NCI-H526 (cell line): ENCODE results near the gene MAPK4.

Source experiments
- DNase-seq, 2 experiments: peaks; one replicate each; lab custom pipeline; 2025; lab: John Stamatoyannopoulos, UW

Gene MAPK4

GRCh38 chr18:50653402-50654093 is 93.7 kb downstream of the MAPK4 start:
- DNase-seq: no peak

GRCh38 chr18:50654211-50654610 is 94.3 kb downstream of the MAPK4 start:
- no peak for DNase-seq

GRCh38 chr18:50654658-50655550 is 95.0 kb downstream of the MAPK4 start:
- DNase-seq: no peak

- no peak for DNase-seq
Measured at GRCh38 chr18:50656396-50656795, 96.5 kb downstream of the MAPK4 start.

GRCh38 chr18:50656841-50657470 is 97.1 kb downstream of the MAPK4 start:
- no peak for DNase-seq

GRCh38 chr18:50658601-50659000 is 98.7 kb downstream of the MAPK4 start:
- DNase-seq: peak in 1 of 2 experiments; percentile 10

GRCh38 chr18:50659091-50660003 is 99.5 kb downstream of the MAPK4 start:
- DNase-seq: peak in 1 of 2 experiments; percentile 3

- DNase-seq: no peak
Measured at GRCh38 chr18:50661013-50661412, 101.1 kb downstream of the MAPK4 start.

- peak; percentile 29 to 81 for DNase-seq
Measured at GRCh38 chr18:50662177-50662576, 102.3 kb downstream of the MAPK4 start.

GRCh38 chr18:50662775-50663383 is 103.0 kb downstream of the MAPK4 start:
- DNase-seq: peak in 1 of 2 experiments; percentile 11

- DNase-seq: no peak
Measured at GRCh38 chr18:50663626-50664441, 103.9 kb downstream of the MAPK4 start.

- no peak for DNase-seq
Measured at GRCh38 chr18:50665015-50665414, 105.1 kb downstream of the MAPK4 start.

- no peak for DNase-seq
Measured at GRCh38 chr18:50665519-50665918, 105.6 kb downstream of the MAPK4 start.

- no peak for DNase-seq
Measured at GRCh38 chr18:50666536-50666935, 106.6 kb downstream of the MAPK4 start.

- DNase-seq: no peak
Measured at GRCh38 chr18:50671376-50671775, 111.5 kb downstream of the MAPK4 start.

- DNase-seq: no peak
Measured at GRCh38 chr18:50674307-50674980, 114.6 kb downstream of the MAPK4 start.

- no peak for DNase-seq
Measured at GRCh38 chr18:50675043-50675442, 115.2 kb downstream of the MAPK4 start.

- no peak for DNase-seq
Measured at GRCh38 chr18:50678651-50679050, 118.8 kb downstream of the MAPK4 start.

GRCh38 chr18:50679056-50679455 is 119.2 kb downstream of the MAPK4 start:
- DNase-seq: no peak

GRCh38 chr18:50679656-50680055 is 119.8 kb downstream of the MAPK4 start:
- DNase-seq: no peak
